IMR-90 (cell line): Measurements from ENCODE around the gene TFAP2A. TPM values are rescaled to one million over a fixed set of nuclear protein-coding genes. Genes with fewer than 3 reads are reported as not detected.

ENCODE experiments used
- ATAC-seq: fragments of 200-7000 bp; cut with Tn5 transposase; 2 replicates; pipeline ENCODE4 v1.9.1; 2020; ENCODE audit warnings: low read depth, mild to moderate bottlenecking, moderate library complexity
- BruUV-seq: library from RNA; stranded (reverse); fragments of 400-500 nt; replicated peaks from 2 replicates; lab custom pipeline; 2021; lab: Mats Ljungman, UMichigan
- CTCF ChIA-PET: fragments of 300-600 bp; formaldehyde crosslinking; extraction: SDS; loops from one replicate; lab custom pipeline; 2021; ENCODE audit warnings: antibody characterized with exemption; lab: Yijun Ruan, JAX
- POLR2A ChIA-PET: fragments of 300-600 bp; sonication (Branson Sonifier 250); formaldehyde crosslinking; loops from one replicate; lab custom pipeline; 2022; ENCODE audit warnings: antibody characterized with exemption; ENCODE audit not compliant: unreplicated experiment; lab: Charles Lee
- DNase-seq: peaks from one replicate; pipeline ENCODE4 v3.0.0; 2013
- H2AFZ ChIP-seq: replicated peaks from 2 replicates; pipeline ENCODE3; 2013; ENCODE audit warnings: low read length, mild to moderate bottlenecking; ENCODE audit not compliant: poor library complexity
- H2AK5ac ChIP-seq: 2 replicates; pipeline ENCODE4 v1.6.1; 2013; ENCODE audit warnings: low read depth, low read length, inconsistent platforms
- H2AK9ac ChIP-seq: replicated peaks from 2 replicates; pipeline ENCODE3; 2013; ENCODE audit warnings: mild to moderate bottlenecking, low read depth, low read length, moderate library complexity; ENCODE audit not compliant: poor library complexity
- H2BK120ac ChIP-seq: 2 replicates; pipeline ENCODE4 v1.6.1; 2013; ENCODE audit warnings: low read depth, low read length, inconsistent platforms
- H2BK15ac ChIP-seq: 3 replicates; pipeline ENCODE4 v1.6.1; 2013; ENCODE audit warnings: low read depth, low read length, inconsistent platforms
- H2BK20ac ChIP-seq: 2 replicates; pipeline ENCODE4 v1.6.1; 2013; ENCODE audit warnings: low read depth, mild to moderate bottlenecking, inconsistent platforms, low read length, moderate library complexity
- H2BK5ac ChIP-seq: 2 replicates; pipeline ENCODE4 v1.6.1; 2013; ENCODE audit warnings: mild to moderate bottlenecking, low read depth, low read length, inconsistent platforms; ENCODE audit not compliant: poor library complexity, severe bottlenecking
- H3K14ac ChIP-seq: replicated peaks from 2 replicates; pipeline ENCODE4 v1.6.1; 2013; ENCODE audit warnings: low read depth, low read length, inconsistent platforms
- H3K18ac ChIP-seq: 2 replicates; pipeline ENCODE4 v1.6.1; 2013; ENCODE audit warnings: low read depth, low read length, control low read depth
- H3K23ac ChIP-seq: 2 replicates; pipeline ENCODE4 v1.6.1; 2013; ENCODE audit warnings: low read depth, low read length, inconsistent platforms
- H3K27ac ChIP-seq: 2 replicates; pipeline ENCODE4 v1.5.1; 2013; ENCODE audit warnings: mild to moderate bottlenecking, control low read depth, low read length; ENCODE audit not compliant: insufficient read depth
- H3K27me3 ChIP-seq: 2 replicates; pipeline ENCODE4 v1.6.1; 2013; ENCODE audit warnings: low read length; ENCODE audit not compliant: control insufficient read depth, insufficient read depth
- H3K36me3 ChIP-seq: 2 replicates; pipeline ENCODE4 v1.6.1; 2013; ENCODE audit warnings: low read length, mixed read lengths; ENCODE audit not compliant: control insufficient read depth, insufficient read depth
- H3K4ac ChIP-seq: 2 replicates; pipeline ENCODE4 v1.6.1; 2013; ENCODE audit warnings: low read depth, low read length, inconsistent platforms
- H3K4me1 ChIP-seq: 2 replicates; pipeline ENCODE4 v1.6.1; 2013; ENCODE audit warnings: low read length, mixed read lengths; ENCODE audit not compliant: control insufficient read depth, insufficient read depth
- H3K4me2 ChIP-seq: 2 replicates; pipeline ENCODE4 v1.6.1; 2013; ENCODE audit warnings: low read depth, mild to moderate bottlenecking, control low read depth, low read length, moderate library complexity
- H3K4me3 ChIP-seq: 2 replicates; pipeline ENCODE4 v1.5.1; 2013; ENCODE audit warnings: low read depth, mild to moderate bottlenecking, control low read depth, low read length, moderate library complexity; ENCODE audit not compliant: insufficient read depth
- H3K56ac ChIP-seq: 2 replicates; pipeline ENCODE4 v1.6.1; 2013; ENCODE audit warnings: low read length, inconsistent platforms; ENCODE audit not compliant: insufficient read depth; ENCODE audit errors: extremely low read depth
- H3K79me1 ChIP-seq, 2 experiments: 2 replicates each; pipeline ENCODE4 v1.6.1; 2013; ENCODE audit warnings: low read length in 2 of 2, inconsistent platforms in 1 of 2, low read depth in 1 of 2
- H3K9ac ChIP-seq: 2 replicates; pipeline ENCODE4 v1.6.1; 2013; ENCODE audit warnings: low read depth, low read length, control low read depth
- H3K9me1 ChIP-seq: 2 replicates; pipeline ENCODE4 v1.6.1; 2013; ENCODE audit warnings: low read length, inconsistent platforms; ENCODE audit not compliant: insufficient read depth
- H3K9me3 ChIP-seq: 2 replicates; pipeline ENCODE4 v1.6.1; 2013; ENCODE audit warnings: low read length; ENCODE audit not compliant: control insufficient read depth, insufficient read depth
- H4K20me1 ChIP-seq: 2 replicates; pipeline ENCODE4 v1.6.1; 2013; ENCODE audit warnings: low read length, inconsistent platforms; ENCODE audit not compliant: insufficient read depth
- H4K5ac ChIP-seq: 2 replicates; pipeline ENCODE4 v1.6.1; 2013; ENCODE audit warnings: mild to moderate bottlenecking, low read depth, low read length, control low read depth
- H4K8ac ChIP-seq, 2 experiments: 2 replicates each; pipeline ENCODE4 v1.6.1; 2013; ENCODE audit warnings: low read depth in 2 of 2, low read length in 2 of 2, control low read depth in 1 of 2, inconsistent platforms in 1 of 2
- H4K91ac ChIP-seq: 2 replicates; pipeline ENCODE4 v1.6.1; 2013; ENCODE audit warnings: low read depth, low read length, inconsistent platforms; ENCODE audit not compliant: insufficient read depth
- BHLHE40 ChIP-seq: fragments of 150-350 bp; IDR thresholded peaks from 2 replicates; pipeline ENCODE4 v1.6.1; 2016; ENCODE audit warnings: mild to moderate bottlenecking, low read depth, low read length
- CEBPB ChIP-seq: IDR thresholded peaks from 2 replicates; pipeline ENCODE4 v1.6.1; 2012; ENCODE audit warnings: low read depth, low read length, improper control_type of control experiment
- CHD1 ChIP-seq: IDR thresholded peaks from 2 replicates; pipeline ENCODE4 v1.6.1; 2012; ENCODE audit warnings: low read depth, low read length, improper control_type of control experiment
- FOS ChIP-seq: fragments of 150-350 bp; IDR thresholded peaks from 2 replicates; pipeline ENCODE4 v1.6.1; 2016; ENCODE audit warnings: low read depth, low read length
- MXI1 ChIP-seq: IDR thresholded peaks from 2 replicates; pipeline ENCODE4 v1.6.1; 2012; ENCODE audit warnings: low read depth, mild to moderate bottlenecking, low read length, moderate library complexity, borderline replicate concordance
- NFE2L2 ChIP-seq: fragments of 150-350 bp; IDR thresholded peaks from 2 replicates; pipeline ENCODE4 v1.6.1; 2016; ENCODE audit warnings: low read depth, mild to moderate bottlenecking, low read length
- RAD21 ChIP-seq: IDR thresholded peaks from 2 replicates; pipeline ENCODE4 v1.6.1; 2012; ENCODE audit warnings: low read length, improper control_type of control experiment
- RCOR1 ChIP-seq: IDR thresholded peaks from 2 replicates; pipeline ENCODE4 v1.6.1; 2012; ENCODE audit warnings: mild to moderate bottlenecking, low read length, improper control_type of control experiment; ENCODE audit not compliant: insufficient replicate concordance
- WGBS, 2 experiments: methylation state at CpG; one replicate each; pipeline versions ENCODE4 v1.1.5 to v1.1.7; 2013; ENCODE audit warnings: missing lambda C conversion rate in 2 of 2; ENCODE audit not compliant: insufficient read length in 1 of 2; ENCODE audit errors: extremely low coverage in 2 of 2; 5-methylcytosine and 5-hydroxymethylcytosine counted together
- dilution Hi-C: fragments of 300-500 bp; cut with HindIII; formaldehyde crosslinking; loops from one replicate; pipeline ENCODE4 v1.14.3; 2018; ENCODE audit warnings: low sequenced_read_pairs; ENCODE audit not compliant: unreplicated experiment
- in situ Hi-C: fragments of 300-500 bp; cut with MboI; formaldehyde crosslinking; loops from 3 replicates; pipeline ENCODE4 v1.14.3; 2019; ENCODE audit warnings: low sequenced_read_pairs, inconsistent platforms, mixed read lengths
- intact Hi-C: fragments of 100-400 bp; cut with micrococcal nuclease; formaldehyde crosslinking; loops from 2 replicates; pipeline ENCODE4 v1.10.0; 2022
- polyA plus RNA-seq, 3 experiments: library from polyadenylated mRNA; depleted of rRNA; stranded (reverse); fragments of >200 nt; gene quantifications; 2 replicates each; pipeline ENCODE4 v1.2.3, GENCODE V29; 2012; ENCODE audit warnings: low replicate concordance in 1 of 3
- total RNA-seq: library from RNA; depleted of rRNA; stranded (reverse); fragments of >200 nt; gene quantifications from 2 replicates; pipeline ENCODE4 v1.2.3, GENCODE V29; 2012
- TF ChIP-seq, protein P1 (sequence below): fragments of 150-350 bp; IDR thresholded peaks from 2 replicates; pipeline ENCODE4 v1.6.1; 2016; ENCODE audit warnings: low read depth, mild to moderate bottlenecking, low read length, moderate library complexity, borderline replicate concordance

The TFAP2A gene
- total and polyA plus RNA-seq, 2 of the 4 experiments (the other 2 are of a cell fraction): 0.72 to 7.1 TPM

DNA sequence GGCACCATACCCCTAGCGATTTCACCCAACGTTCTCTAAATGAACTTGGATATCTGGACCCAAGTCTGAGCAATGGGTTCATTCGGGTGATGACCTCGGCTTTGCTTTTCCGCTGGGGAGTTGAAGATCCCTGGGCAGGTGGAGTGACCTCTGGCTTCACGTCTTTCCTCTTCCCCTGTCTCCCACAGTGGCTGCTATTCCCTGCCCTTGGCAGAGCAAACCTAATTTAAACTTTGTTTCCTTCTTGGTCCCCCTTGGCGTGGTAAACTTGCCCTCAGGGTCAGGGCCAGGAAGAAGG lies 7.8 kb upstream of the TFAP2A start:
- ChIA-PET CTCF (no interaction called here), POLR2A (no interaction called here)
- Histone ChIP-seq H3K79me1 (no peaks in the 10 kb centered on the region), H3K9me1 (no peaks in the 10 kb centered on the region), H4K91ac (no peak overlapping the region), H3K4me3 (no peak overlapping the region), H4K5ac (no peak overlapping the region), H4K8ac (no peak overlapping the region), H3K9ac (no peak overlapping the region), H3K18ac (no peak overlapping the region), H3K4ac (no peak overlapping the region), H2AK5ac (no peak overlapping the region), H3K56ac (no peak overlapping the region), H3K14ac (no peak overlapping the region), H2AK9ac (no peak overlapping the region), H3K23ac (no peak overlapping the region), H3K27me3 (peaks cover 80% of the 10 kb centered on the region), H3K4me2 (no peak overlapping the region), H3K36me3 (no peaks in the 10 kb centered on the region), H2BK20ac (no peak overlapping the region), H2AFZ (no peak overlapping the region), H2BK5ac (no peak overlapping the region), H4K20me1 (no peaks in the 10 kb centered on the region), H3K9me3 (no peaks in the 10 kb centered on the region), H2BK15ac (no peak overlapping the region), H3K27ac (no peak overlapping the region), H3K4me1 (no peaks in the 10 kb centered on the region), H2BK120ac (no peak overlapping the region)
- 21% methylated on average over 5 of the region's 7 CpGs; no CpG with 5 or more reads in 1 of the 2 experiments for WGBS, 2 experiments
- no peak for TF ChIP-seq FOS
- TF ChIP-seq CEBPB: no peak
- no peak for TF ChIP-seq RAD21
- TF ChIP-seq BHLHE40: no peak
- TF ChIP-seq, protein P1, sequence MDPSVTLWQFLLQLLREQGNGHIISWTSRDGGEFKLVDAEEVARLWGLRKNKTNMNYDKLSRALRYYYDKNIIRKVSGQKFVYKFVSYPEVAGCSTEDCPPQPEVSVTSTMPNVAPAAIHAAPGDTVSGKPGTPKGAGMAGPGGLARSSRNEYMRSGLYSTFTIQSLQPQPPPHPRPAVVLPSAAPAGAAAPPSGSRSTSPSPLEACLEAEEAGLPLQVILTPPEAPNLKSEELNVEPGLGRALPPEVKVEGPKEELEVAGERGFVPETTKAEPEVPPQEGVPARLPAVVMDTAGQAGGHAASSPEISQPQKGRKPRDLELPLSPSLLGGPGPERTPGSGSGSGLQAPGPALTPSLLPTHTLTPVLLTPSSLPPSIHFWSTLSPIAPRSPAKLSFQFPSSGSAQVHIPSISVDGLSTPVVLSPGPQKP: no peak
- TF ChIP-seq RCOR1: no peak
- TF ChIP-seq CHD1: no peak
- TF ChIP-seq MXI1: no peak
- no peak for TF ChIP-seq NFE2L2
- BruUV-seq: no TSS peak
- ATAC-seq (no peak), DNase-seq (no peak)
- in situ Hi-C loops (loop anchor here (25.0 kb wide), 2 partner anchors 885 to 1985 kb away; partner anchors contain the start of gene SLC35B3), dilution Hi-C loops (no loop called here), intact Hi-C loops (no loop called here)
